Measurements from ENCODE around the gene RASSF4.

Gene RASSF4, protein sequence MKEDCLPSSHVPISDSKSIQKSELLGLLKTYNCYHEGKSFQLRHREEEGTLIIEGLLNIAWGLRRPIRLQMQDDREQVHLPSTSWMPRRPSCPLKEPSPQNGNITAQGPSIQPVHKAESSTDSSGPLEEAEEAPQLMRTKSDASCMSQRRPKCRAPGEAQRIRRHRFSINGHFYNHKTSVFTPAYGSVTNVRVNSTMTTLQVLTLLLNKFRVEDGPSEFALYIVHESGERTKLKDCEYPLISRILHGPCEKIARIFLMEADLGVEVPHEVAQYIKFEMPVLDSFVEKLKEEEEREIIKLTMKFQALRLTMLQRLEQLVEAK

GRCh38 chr10:44959247-44960087 lies at the start of gene RASSF4:
Gene RASSF4, plus strand, starts transcription at chr10:44959802. Its CDS starts 10,401 bp downstream, at chr10:44970203.
- peak; percentile 92 for DNase-seq

- DNase-seq: no peak
These were observed 49.7 kb upstream of the RASSF4 start for GRCh38 chr10:44909910-44910309.

- DNase-seq: no peak
These were observed 49.0 kb upstream of the RASSF4 start for GRCh38 chr10:44910602-44911001.

DNA sequence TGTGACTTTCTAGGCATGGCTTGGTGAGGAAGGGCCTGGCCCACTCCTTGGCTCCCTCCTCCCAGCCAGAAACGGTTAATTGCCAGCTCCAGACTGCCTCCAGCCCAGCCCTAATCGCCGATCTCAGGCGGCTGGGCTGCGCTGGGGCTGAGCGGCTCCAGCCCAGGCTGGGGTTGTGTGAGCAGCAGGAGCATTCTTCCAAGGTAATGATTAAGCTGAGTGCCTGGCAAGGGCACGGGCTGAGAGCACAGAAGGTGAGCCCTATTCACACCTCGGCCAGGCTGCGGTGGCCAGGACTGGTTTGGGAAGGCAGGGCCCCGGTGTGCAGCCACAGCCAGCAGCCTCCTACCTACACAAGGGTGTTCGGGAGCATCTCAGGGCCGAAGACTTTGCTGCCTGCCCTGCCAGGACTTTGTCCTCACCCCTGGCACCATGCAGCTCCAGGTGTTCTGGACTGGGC lies 48.5 kb upstream of the RASSF4 start, which contains the start of gene TMEM72:
TSS of gene TMEM72 (plus strand) at position 257 of the 460 bp plus-strand sequence. CDS start at position 433, 176 bp downstream.
- DNase-seq: no peak

- DNase-seq: no peak
These were observed 47.7 kb upstream of the RASSF4 start for GRCh38 chr10:44911951-44912350.

GRCh38 chr10:44913350-44914081 lies 46.1 kb upstream of the RASSF4 start:
- no peak for DNase-seq

- no peak for DNase-seq
These were observed 44.7 kb upstream of the RASSF4 start for GRCh38 chr10:44914891-44915290.

DNA sequence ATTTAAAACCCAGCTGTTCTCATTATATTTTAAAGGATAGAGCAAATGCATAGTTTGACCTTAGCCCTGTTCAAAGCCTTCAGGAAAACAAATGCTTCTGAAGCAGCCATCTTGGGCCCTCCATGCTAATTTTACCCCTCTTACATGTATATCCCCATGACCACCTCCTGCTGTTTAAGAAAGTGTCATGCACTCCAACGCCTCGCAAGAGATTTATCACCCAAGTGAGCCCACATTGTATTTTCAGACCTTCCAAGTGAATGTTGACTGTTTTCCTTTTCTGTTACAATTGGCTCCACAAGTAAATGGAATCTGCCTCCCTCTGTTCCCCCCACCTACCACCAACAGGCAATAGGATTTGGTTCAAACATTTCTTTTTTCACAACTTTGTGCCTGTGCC lies 43.2 kb upstream of the RASSF4 start:
- no peak for DNase-seq

DNA sequence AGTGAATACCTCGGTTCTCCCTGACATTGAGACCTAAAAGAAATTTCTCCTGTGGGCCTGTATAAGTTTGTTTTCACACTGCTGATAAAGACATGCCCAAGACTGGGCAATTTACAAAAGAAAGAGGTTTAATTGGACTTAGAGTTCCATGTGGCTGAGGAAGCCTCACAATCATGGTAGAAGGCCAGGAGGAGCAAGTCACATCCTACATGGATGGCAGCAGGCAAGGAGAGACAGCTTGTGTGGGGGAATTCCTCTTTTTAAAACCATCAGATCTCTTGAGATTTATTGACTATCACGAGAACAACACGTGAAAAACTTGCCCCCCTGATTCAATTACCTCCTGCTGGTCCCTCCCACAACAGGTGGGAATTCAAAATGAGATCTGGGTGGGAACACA lies 41.8 kb upstream of the RASSF4 start:
- DNase-seq: no peak

- no peak for DNase-seq
These were observed 39.4 kb upstream of the RASSF4 start for GRCh38 chr10:44920252-44920651.

DNA sequence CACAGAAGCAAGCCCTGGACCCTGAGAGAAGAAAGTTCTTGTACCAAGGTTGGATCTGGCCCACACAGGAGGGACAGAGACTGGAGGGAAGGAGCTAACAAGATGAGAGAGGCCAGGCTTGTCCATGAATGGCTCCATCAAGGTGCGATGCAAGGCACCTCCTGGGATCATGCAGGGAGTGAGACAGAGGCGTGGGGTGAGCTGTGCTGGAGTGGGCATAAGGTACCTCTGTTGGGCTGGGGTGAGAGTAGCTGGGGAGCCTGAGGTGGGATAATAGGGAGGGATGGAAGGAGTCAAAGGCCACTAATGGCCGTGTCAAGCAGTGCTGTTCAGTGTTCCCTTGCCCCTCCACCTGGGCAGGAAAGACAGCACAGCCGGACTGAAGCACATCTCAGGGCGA lies 38.5 kb upstream of the RASSF4 start:
- no peak for DNase-seq

DNA sequence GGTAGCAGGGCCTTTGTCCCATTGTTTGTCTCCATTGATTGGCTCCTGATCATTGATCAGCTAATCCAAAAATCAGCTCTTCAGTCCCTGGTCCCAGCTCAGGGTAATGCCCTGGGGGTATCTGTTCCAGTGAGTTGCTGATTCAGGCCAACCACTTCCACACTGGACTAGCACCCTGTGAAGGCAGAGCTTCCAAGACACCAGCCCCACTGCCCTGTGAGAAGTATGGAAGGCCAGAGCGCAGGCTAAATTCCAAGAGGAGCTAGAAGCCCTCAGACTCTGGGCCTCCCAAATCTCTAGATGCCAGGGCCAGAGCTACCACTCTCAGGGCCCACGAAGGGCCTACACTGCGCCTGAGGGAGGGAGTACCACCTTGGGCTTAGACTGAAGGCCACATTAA lies 38.1 kb upstream of the RASSF4 start:
- DNase-seq: no peak

- no peak for DNase-seq
These were observed 37.6 kb upstream of the RASSF4 start for GRCh38 chr10:44922021-44922420.

DNA sequence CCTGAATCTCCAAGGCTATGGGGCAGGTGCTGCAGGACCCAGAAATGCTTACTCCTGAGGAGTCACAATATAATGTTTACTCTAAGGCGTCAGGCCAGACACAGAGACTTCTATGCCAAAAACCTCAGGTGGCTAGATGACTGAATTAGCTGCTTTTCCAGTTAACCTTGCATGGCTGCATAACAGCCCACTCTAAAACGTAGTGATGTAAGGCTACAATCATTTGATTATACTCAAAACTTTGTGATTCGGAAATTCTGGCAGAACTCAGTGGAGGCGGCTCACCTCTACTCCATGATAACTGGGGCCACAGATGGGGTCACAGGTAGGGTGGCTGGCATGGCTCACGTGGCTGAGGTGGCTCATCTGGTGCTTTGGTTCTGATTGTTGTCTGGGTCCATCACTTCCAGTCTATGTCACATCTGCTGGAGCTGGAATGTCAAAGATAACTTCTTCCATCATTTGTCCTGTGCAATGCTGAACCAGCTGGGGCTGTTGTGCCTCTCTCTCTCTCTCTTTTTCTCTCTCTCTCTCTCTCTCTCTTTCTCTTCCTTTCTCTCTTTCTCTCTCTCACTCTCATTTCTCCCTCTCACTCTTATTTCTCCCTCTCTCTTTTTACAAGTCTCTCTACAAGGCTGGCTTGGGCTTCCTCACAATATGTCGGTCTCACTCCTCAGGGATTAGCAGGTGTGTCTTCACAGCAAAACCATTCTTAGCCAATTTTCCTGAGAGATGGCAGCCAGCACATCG lies 36.6 kb upstream of the RASSF4 start:
- no peak for DNase-seq

DNA sequence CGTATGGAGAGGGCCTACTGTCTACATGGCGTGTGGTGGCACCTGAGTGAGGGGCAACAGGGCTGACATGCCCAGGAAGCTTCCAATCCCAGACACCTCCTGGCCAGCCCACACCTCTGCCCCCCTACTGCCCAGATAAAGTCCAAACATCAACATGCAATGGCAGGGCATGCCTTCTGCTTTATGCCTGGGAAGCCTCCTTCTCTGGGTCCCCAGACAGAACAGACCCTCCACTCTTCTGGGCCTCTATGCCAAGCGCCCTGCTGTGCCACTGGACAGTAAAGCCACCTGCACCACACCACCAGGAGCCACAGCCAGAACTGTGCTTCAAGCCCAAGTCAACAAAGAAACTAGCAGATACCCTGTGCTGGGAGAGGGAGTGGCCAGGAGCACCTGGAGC lies 36.0 kb upstream of the RASSF4 start:
- DNase-seq: no peak

DNA sequence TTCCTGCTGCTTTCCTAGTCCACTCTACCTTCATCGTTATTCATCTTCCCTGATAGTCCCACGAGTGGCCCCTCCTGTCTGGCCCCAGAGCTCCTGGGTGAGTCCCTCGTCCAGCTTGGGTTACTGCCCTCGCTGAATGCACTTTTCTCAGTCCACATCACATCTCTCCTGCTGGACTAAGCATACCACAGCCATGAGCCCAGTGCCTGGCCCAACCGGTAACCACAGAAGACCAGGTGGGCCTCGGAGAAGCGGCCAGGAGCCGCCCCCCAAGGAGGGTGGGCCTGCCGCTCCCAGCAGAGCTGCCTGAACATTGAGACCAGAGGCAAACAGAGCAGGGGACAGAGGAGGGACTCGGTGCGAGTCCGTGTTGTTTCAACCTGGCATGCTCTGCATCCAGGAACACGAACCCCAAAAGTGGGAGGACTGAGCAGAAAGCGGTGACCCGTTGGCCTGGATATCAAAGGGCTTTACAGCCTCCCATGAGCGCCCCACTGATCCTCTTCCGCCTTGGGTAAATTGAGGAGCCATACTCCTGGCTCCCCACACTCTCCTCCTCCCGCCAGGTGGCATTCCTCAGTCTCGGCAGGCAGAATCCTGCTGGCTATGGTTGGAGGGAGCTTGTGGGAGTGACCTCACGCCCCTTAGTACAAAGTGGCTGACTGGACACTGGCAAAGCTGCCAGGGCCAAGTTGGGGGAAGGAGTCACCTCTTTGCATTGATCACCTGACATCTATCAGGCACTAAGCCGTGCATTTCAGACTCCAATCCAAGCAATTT lies 35.2 kb upstream of the RASSF4 start:
- no peak for DNase-seq

DNA sequence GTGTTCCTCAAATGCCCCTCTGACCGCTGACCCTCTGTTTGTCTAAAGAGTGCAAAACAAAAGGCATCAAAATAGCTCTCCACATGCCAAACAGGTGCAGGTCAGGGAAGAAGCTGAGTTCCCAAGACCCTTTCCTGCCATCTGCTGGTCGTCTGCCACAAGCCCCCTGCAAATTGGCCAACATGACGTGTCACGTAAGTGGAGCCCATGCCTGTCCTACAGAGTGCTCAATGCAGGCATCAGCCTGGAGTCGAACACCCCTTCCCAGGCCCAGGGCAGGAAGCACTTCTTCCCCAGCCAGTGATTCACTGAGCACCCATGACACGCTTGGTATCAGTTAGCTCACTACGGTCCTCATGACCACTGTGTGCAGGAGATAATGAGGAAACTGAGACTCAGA lies 34.4 kb upstream of the RASSF4 start:
- DNase-seq: no peak

- DNase-seq: no peak
These were observed 33.5 kb upstream of the RASSF4 start for GRCh38 chr10:44925811-44926750.

DNA sequence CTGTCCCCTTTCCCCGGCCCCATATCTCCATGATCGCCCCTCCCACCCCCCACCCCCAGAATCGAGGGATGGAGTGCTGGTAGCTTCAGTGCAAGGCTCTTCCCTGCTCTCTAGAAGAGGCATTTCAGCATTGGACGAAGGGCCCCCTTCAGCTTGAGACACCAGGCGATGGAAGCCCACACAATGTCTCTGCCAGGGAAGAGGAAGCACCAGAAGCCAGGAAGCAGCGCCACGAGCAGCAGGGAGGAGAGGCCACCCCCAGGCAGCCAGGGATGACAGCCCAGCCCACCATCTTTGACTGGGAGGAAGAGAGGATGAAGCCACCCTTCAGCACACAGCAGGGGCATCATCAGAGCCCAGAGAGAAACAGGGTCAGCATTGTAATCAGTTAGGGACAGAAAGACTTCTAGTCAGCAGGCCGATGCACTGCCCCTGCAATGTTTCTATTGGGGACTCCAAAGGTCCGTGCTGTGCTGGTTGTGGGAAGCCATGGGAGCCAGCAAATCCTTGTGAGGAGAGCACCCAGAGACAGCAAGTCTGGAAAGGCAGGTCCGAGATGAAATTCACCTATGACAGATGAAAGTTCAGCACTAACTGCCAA lies 32.8 kb upstream of the RASSF4 start:
- DNase-seq: no peak

DNA sequence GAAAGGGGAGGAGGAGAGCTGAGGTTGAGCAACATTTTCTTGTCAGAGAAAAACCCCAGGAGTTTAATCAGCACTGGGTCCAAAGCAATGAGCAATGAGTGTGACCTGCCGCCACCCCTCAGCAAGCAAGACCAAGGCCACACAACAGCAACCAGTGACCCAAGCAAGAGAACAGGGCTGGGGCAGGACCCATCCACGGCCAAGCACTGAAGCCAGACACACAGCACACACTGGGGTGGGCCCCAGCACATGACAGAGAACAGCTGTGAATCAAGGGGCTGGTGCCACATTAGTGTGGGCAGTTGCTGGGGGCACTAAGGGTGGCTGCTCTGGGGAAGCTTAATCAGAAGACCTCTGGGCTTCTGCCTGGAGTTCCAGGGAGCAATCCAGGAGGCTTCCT lies 32.2 kb upstream of the RASSF4 start:
- no peak for DNase-seq
